Stimulated activated naive CD4-positive, alpha-beta T cell treated with Interleukin-2 at 50 U/mL for 16 hours (primary cell): ENCODE data around the gene OPTC.

Experiments used
- DNase-seq: peaks from one replicate; lab custom pipeline; 2025; lab: John Stamatoyannopoulos, UW

OPTC gene

GRCh38 chr1:203536980-203537455, 43.1 kb downstream of the OPTC start:
- no peak for DNase-seq

- DNase-seq = no peak
Observed at GRCh38 chr1:203537806-203538464, 44.0 kb downstream of the OPTC start.

GRCh38 chr1:203538726-203539125, 44.8 kb downstream of the OPTC start:
- DNase-seq = no peak

GRCh38 chr1:203539831-203540546, 46.0 kb downstream of the OPTC start:
- no peak for DNase-seq

GRCh38 chr1:203544485-203544884, 50.5 kb downstream of the OPTC start:
- DNase-seq = no peak

- no peak for DNase-seq
Observed at GRCh38 chr1:203544978-203545816, 51.2 kb downstream of the OPTC start.

GRCh38 chr1:203546274-203546673, 52.3 kb downstream of the OPTC start:
- no peak for DNase-seq

- DNase-seq = no peak
Observed at GRCh38 chr1:203547147-203547546, 53.2 kb downstream of the OPTC start.

GRCh38 chr1:203547771-203548421, 53.9 kb downstream of the OPTC start:
- DNase-seq = no peak

GRCh38 chr1:203548892-203549291, 54.9 kb downstream of the OPTC start:
- DNase-seq = no peak

- no peak for DNase-seq
Observed at GRCh38 chr1:203549309-203549708, 55.4 kb downstream of the OPTC start.

- DNase-seq = no peak
Observed at GRCh38 chr1:203550846-203551245, 56.9 kb downstream of the OPTC start.

- no peak for DNase-seq
Observed at GRCh38 chr1:203551550-203551949, 57.6 kb downstream of the OPTC start.

- DNase-seq = no peak
Observed at GRCh38 chr1:203553496-203553895, 59.5 kb downstream of the OPTC start.

- DNase-seq = no peak
Observed at GRCh38 chr1:203554071-203554470, 60.1 kb downstream of the OPTC start.

- DNase-seq = no peak
Observed at GRCh38 chr1:203555076-203555475, 61.1 kb downstream of the OPTC start.

GRCh38 chr1:203555511-203556046, 61.6 kb downstream of the OPTC start:
- no peak for DNase-seq

GRCh38 chr1:203556047-203556851, 62.3 kb downstream of the OPTC start:
- no peak for DNase-seq

GRCh38 chr1:203557390-203557789, 63.4 kb downstream of the OPTC start:
- no peak for DNase-seq

- no peak for DNase-seq
Observed at GRCh38 chr1:203558064-203558760, 64.3 kb downstream of the OPTC start.
